H1 (cell line): ENCODE data around the gene CYTL1. TPM values are rescaled to one million over a fixed set of nuclear protein-coding genes. Genes with fewer than 3 reads are reported as not detected.

Experiments
- CTCF ChIA-PET: fragments of 300-600 bp; sonication (Branson Sonifier 250); formaldehyde crosslinking; loops from one replicate; lab custom pipeline; 2021; ENCODE audit not compliant: partially characterized antibody; lab: Charles Lee
- POLR2A ChIA-PET: fragments of 300-600 bp; sonication (Branson Sonifier 250); formaldehyde crosslinking; loops from one replicate; lab custom pipeline; 2021; ENCODE audit warnings: inconsistent platforms; ENCODE audit not compliant: partially characterized antibody; lab: Charles Lee
- DNase-seq, 2 experiments: peaks; one replicate each; pipeline versions ENCODE4 v3.0.0 to v3.0.0-alpha.2; 2010 to 2022; ENCODE audit warnings: low spot score in 2 of 2, low read depth in 1 of 2, mixed read lengths in 1 of 2
- FAIRE-seq: peaks from 2 replicates; lab custom pipeline; 2011; peaks lifted over from hg19 to GRCh38; lab: Jason Lieb, UNC
- H2AFZ ChIP-seq: 2 replicates; pipeline ENCODE4 v1.8.1; 2012; ENCODE audit warnings: low read length, inconsistent platforms
- H2AK5ac ChIP-seq: 2 replicates; pipeline ENCODE4 v1.6.1; 2013; ENCODE audit warnings: low read depth, low read length
- H2BK120ac ChIP-seq: replicated peaks from 2 replicates; pipeline ENCODE3; 2013; ENCODE audit warnings: low read depth, low read length, inconsistent platforms
- H2BK12ac ChIP-seq: 2 replicates; pipeline ENCODE4 v1.6.1; 2013; ENCODE audit warnings: low read depth, low read length
- H2BK15ac ChIP-seq: 2 replicates; pipeline ENCODE4 v1.6.1; 2013; ENCODE audit warnings: low read length
- H2BK20ac ChIP-seq: 2 replicates; pipeline ENCODE4 v1.6.1; 2013; ENCODE audit warnings: low read length
- H2BK5ac ChIP-seq: 2 replicates; pipeline ENCODE4 v1.6.1; 2013; ENCODE audit warnings: low read depth, low read length
- H3K14ac ChIP-seq: 2 replicates; pipeline ENCODE4 v1.6.1; 2013; ENCODE audit warnings: inconsistent platforms; ENCODE audit not compliant: insufficient read length
- H3K18ac ChIP-seq: 2 replicates; pipeline ENCODE4 v1.6.1; 2013; ENCODE audit warnings: low read length; ENCODE audit errors: extremely low read depth
- H3K23ac ChIP-seq: 2 replicates; pipeline ENCODE4 v1.6.1; 2013; ENCODE audit warnings: inconsistent platforms; ENCODE audit not compliant: insufficient read length
- H3K23me2 ChIP-seq: 2 replicates; pipeline ENCODE4 v1.6.1; 2013; ENCODE audit warnings: low read depth, low read length
- H3K27ac ChIP-seq: 2 replicates; pipeline ENCODE4 v1.6.1; 2011; ENCODE audit warnings: low read depth, low read length, inconsistent platforms
- H3K27me3 ChIP-seq, 4 experiments: replicated peaks in 1 of 4; 1 replicate in 1 of 4; 2 replicates in 3 of 4; pipeline versions ENCODE4 v1.6.1 to v1.8.1; 2011 to 2013; ENCODE audit warnings: low read length in 3 of 4, mild to moderate bottlenecking in 3 of 4, inconsistent platforms in 2 of 4, mixed read lengths in 2 of 4, moderate library complexity in 1 of 4; ENCODE audit not compliant: control insufficient read depth in 3 of 4, insufficient read depth in 3 of 4; ENCODE audit errors: extremely low read depth in 1 of 4
- H3K36me3 ChIP-seq, 4 experiments: 2 replicates each; pipeline versions ENCODE4 v1.6.1 to v1.8.1; 2011 to 2013; ENCODE audit warnings: mild to moderate bottlenecking in 4 of 4, low read length in 3 of 4, moderate library complexity in 2 of 4, control low read depth in 1 of 4, inconsistent platforms in 1 of 4; ENCODE audit not compliant: insufficient read depth in 4 of 4, control insufficient read depth in 2 of 4
- H3K4ac ChIP-seq: replicated peaks from 2 replicates; pipeline ENCODE3; 2013; ENCODE audit warnings: low read length, low read depth, mixed read lengths, inconsistent platforms; ENCODE audit not compliant: insufficient read length
- H3K4me1 ChIP-seq, 4 experiments: replicated peaks in 1 of 4; 1 replicate in 1 of 4; 2 replicates in 3 of 4; pipeline versions ENCODE4 v1.6.1 to v1.8.1; 2011 to 2013; ENCODE audit warnings: low read length in 3 of 4, inconsistent platforms in 2 of 4, mixed read lengths in 1 of 4; ENCODE audit not compliant: insufficient read depth in 4 of 4, control insufficient read depth in 3 of 4
- H3K4me2 ChIP-seq, 2 experiments: 2 replicates each; pipeline versions ENCODE4 v1.6.1 to v1.8.1; 2011 to 2013; ENCODE audit warnings: low read depth in 2 of 2, low read length in 2 of 2, control low read depth in 1 of 2, inconsistent platforms in 1 of 2, mild to moderate bottlenecking in 1 of 2; ENCODE audit not compliant: insufficient read depth in 1 of 2
- H3K4me3 ChIP-seq, 4 experiments: fragments of 200-600, 300-600 bp in 1 of 4; sonication (generic), shearing (Covaris generic), sonication (Bioruptor Twin) in 1 of 4; 2 replicates each; pipeline versions ENCODE4 v1.5.1 to v1.8.1; 2011 to 2016; ENCODE audit warnings: low read length in 4 of 4, low read depth in 3 of 4, control low read depth in 2 of 4, inconsistent platforms in 2 of 4, mild to moderate bottlenecking in 2 of 4, mixed read lengths in 1 of 4, moderate library complexity in 1 of 4; ENCODE audit not compliant: insufficient read depth in 2 of 4; ENCODE audit errors: extremely low read depth in 1 of 4
- H3K56ac ChIP-seq: replicated peaks from 2 replicates; pipeline ENCODE3; 2013; ENCODE audit warnings: low read depth, mild to moderate bottlenecking, mixed read lengths, low read length, inconsistent platforms; ENCODE audit not compliant: insufficient read length
- H3K79me1 ChIP-seq: 2 replicates; pipeline ENCODE4 v1.6.1; 2013; ENCODE audit warnings: low read depth, low read length, control low read depth
- H3K79me2 ChIP-seq, 2 experiments: 2 replicates each; pipeline versions ENCODE4 v1.6.1 to v1.8.1; 2012 to 2013; ENCODE audit warnings: low read length in 2 of 2, mild to moderate bottlenecking in 2 of 2, inconsistent platforms in 1 of 2; ENCODE audit not compliant: insufficient read depth in 2 of 2, control insufficient read depth in 1 of 2
- H3K9ac ChIP-seq, 4 experiments: replicated peaks in 1 of 4; 1 replicate in 1 of 4; 2 replicates in 3 of 4; pipeline versions ENCODE4 v1.6.1 to v1.8.1; 2011 to 2013; ENCODE audit warnings: low read depth in 3 of 4, low read length in 3 of 4, control low read depth in 2 of 4, mild to moderate bottlenecking in 2 of 4, moderate library complexity in 2 of 4, inconsistent platforms in 1 of 4; ENCODE audit errors: extremely low read depth in 1 of 4
- H3K9me3 ChIP-seq, 2 experiments: 2 replicates each; pipeline versions ENCODE4 v1.6.1 to v1.8.1; 2012 to 2013; ENCODE audit warnings: mild to moderate bottlenecking in 2 of 2, moderate library complexity in 2 of 2, control low read depth in 1 of 2, inconsistent platforms in 1 of 2, low read depth in 1 of 2, low read length in 1 of 2, mixed read lengths in 1 of 2; ENCODE audit not compliant: insufficient read depth in 2 of 2
- H4K20me1 ChIP-seq, 2 experiments: replicated peaks in 1 of 2; 2 replicates each; pipeline versions ENCODE3 to v1.8.1; 2011 to 2013; ENCODE audit warnings: inconsistent platforms in 2 of 2, low read length in 2 of 2, mild to moderate bottlenecking in 1 of 2; ENCODE audit not compliant: insufficient read depth in 2 of 2, control insufficient read depth in 1 of 2
- H4K5ac ChIP-seq: 2 replicates; pipeline ENCODE4 v1.6.1; 2013; ENCODE audit warnings: low read length, low read depth, mixed read lengths, inconsistent platforms; ENCODE audit not compliant: insufficient read length
- H4K8ac ChIP-seq: 2 replicates; pipeline ENCODE4 v1.8.0; 2013; ENCODE audit warnings: mild to moderate bottlenecking, moderate library complexity, low read length, inconsistent platforms; ENCODE audit not compliant: insufficient read depth; ENCODE audit errors: extremely low read depth
- H4K91ac ChIP-seq: replicated peaks from 2 replicates; pipeline ENCODE3; 2013; ENCODE audit warnings: low read length, mixed read lengths, inconsistent platforms; ENCODE audit not compliant: insufficient read length
- ASH2L ChIP-seq: fragments of 200-600, 300-600 bp; sonication (generic); IDR thresholded peaks from one replicate; pipeline ENCODE4 v1.7.1; 2017; ENCODE audit warnings: low read length
- CHD2 ChIP-seq: IDR thresholded peaks from 2 replicates; pipeline ENCODE4 v1.6.1; 2012; ENCODE audit warnings: low read length, improper control_type of control experiment
- CREB1 ChIP-seq: IDR thresholded peaks from 2 replicates; pipeline ENCODE4 v1.6.1; 2012; ENCODE audit warnings: inconsistent platforms
- EP300 ChIP-seq, 2 experiments: IDR thresholded peaks; 1 replicate in 1 of 2; 2 replicates in 1 of 2; pipeline ENCODE4 v1.6.1; 2011 to 2012; ENCODE audit warnings: low read depth in 2 of 2, low read length in 2 of 2, mild to moderate bottlenecking in 2 of 2, borderline replicate concordance in 1 of 2, inconsistent platforms in 1 of 2, moderate library complexity in 1 of 2
- FOSL1 ChIP-seq: IDR thresholded peaks from 2 replicates; pipeline ENCODE4 v1.6.1; 2011; ENCODE audit warnings: mild to moderate bottlenecking, low read depth, low read length, moderate library complexity; ENCODE audit not compliant: insufficient read depth
- HDAC2 ChIP-seq, 2 experiments: fragments of 300-600 bp in 1 of 2; sonication (generic) in 1 of 2; IDR thresholded peaks; 2 replicates each; pipeline ENCODE4 v1.6.1; 2011 to 2012; ENCODE audit warnings: low read depth in 2 of 2, low read length in 2 of 2, mild to moderate bottlenecking in 2 of 2, moderate library complexity in 2 of 2, borderline replicate concordance in 1 of 2, inconsistent platforms in 1 of 2
- JUN ChIP-seq: IDR thresholded peaks from 2 replicates; pipeline ENCODE4 v1.6.1; 2011; ENCODE audit warnings: low read depth, mild to moderate bottlenecking, improper control_type of control experiment, low read length
- JUND ChIP-seq: IDR thresholded peaks from 2 replicates; pipeline ENCODE4 v1.6.1; 2011; ENCODE audit warnings: mild to moderate bottlenecking, improper control_type of control experiment, low read length
- KDM5A ChIP-seq: fragments of 200-600 bp; IDR thresholded peaks from 2 replicates; pipeline ENCODE4 v1.7.1; 2012; ENCODE audit warnings: mild to moderate bottlenecking, low read length, inconsistent platforms, mixed read lengths
- SIRT6 ChIP-seq: IDR thresholded peaks from one replicate; pipeline ENCODE4 v1.7.1; 2012; ENCODE audit warnings: low read length, inconsistent platforms
- SUZ12 ChIP-seq: fragments of 200-600 bp; sonication (generic); IDR thresholded peaks from 2 replicates; pipeline ENCODE4 v1.6.1; 2012; ENCODE audit warnings: mild to moderate bottlenecking, inconsistent platforms, low read length, moderate library complexity, mixed read lengths
- TAF1 ChIP-seq: IDR thresholded peaks from 2 replicates; pipeline ENCODE4 v1.6.1; 2011; ENCODE audit warnings: mild to moderate bottlenecking, low read depth, low read length
- WGBS, 2 experiments: shearing (Covaris generic) in 1 of 2; methylation state at CpG; one replicate each; pipeline versions ENCODE4 v1.1.6 to v1.1.7; 2013 to 2015; ENCODE audit warnings: low lambda C conversion rate in 2 of 2, mixed read lengths in 2 of 2, inconsistent platforms in 1 of 2, low coverage in 1 of 2, missing lambda C conversion rate in 1 of 2; ENCODE audit not compliant: insufficient replicate concordance in 2 of 2, insufficient coverage in 1 of 2, insufficient read length in 1 of 2; ENCODE audit errors: extremely low coverage in 1 of 2, missing lambda C conversion rate in 1 of 2; 5-methylcytosine and 5-hydroxymethylcytosine counted together
- polyA plus RNA-seq, 7 experiments: library from polyadenylated mRNA; depleted of rRNA in 3 of 7; stranded (reverse) in 5 of 7; unstranded in 2 of 7; fragments of >200 nt in 5 of 7; fragments of 200-250 nt in 2 of 7; gene quantifications; 1 replicate in 5 of 7; 2 replicates in 1 of 7; 4 replicates in 1 of 7; pipeline versions ENCODE4 v1.2.1 to v1.2.3, GENCODE V29; 2011 to 2013; ENCODE audit warnings: missing spikeins in 2 of 7, mixed read lengths in 2 of 7
- total RNA-seq: library from RNA; stranded (reverse); fragmentation: NEBNext Ultra II Directional; extraction: Animal tissue kit (Norgen Biotek cat#: 25700); gene quantifications from 2 replicates; pipeline ENCODE4 v1.2.1, GENCODE V29; 2021
- TF ChIP-seq, protein P1 (sequence below): IDR thresholded peaks from 2 replicates; pipeline ENCODE4 v1.6.1; 2012; ENCODE audit warnings: inconsistent platforms
- TF ChIP-seq, protein P2 (sequence below): IDR thresholded peaks from 2 replicates; pipeline ENCODE4 v1.6.1; 2012; ENCODE audit warnings: inconsistent platforms

Gene CYTL1
- total and polyA plus RNA-seq, 2 of the 8 experiments (the other 6 are each of a cell fraction or from before 2014, with no cell fraction given) = 8.6 to 9.8 TPM

DNA sequence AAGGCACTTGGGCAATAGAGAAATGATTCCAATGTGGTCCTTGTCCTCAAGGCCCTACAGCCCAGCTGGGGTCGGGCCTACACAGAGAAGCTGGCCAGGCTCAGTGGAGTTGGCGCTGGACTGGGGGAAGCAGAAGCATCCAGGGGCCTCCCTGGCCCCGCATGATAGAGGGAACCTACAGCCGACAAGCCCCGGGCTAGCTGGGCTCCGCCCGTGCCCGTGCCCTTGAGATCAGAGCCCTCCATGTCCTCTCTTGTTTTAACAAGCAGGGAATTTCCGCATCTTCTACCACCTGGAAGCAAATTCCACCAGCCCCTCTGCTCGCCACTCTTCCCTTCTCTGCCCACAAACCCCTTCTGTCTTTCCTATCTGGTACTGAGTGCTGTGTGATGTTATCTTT is 31.6 kb downstream of the CYTL1 start:
- no peak overlapping the region for H4K5ac ChIP-seq
- no peak for TF ChIP-seq CHD2
- TF ChIP-seq CREB1 = no peak
- TF ChIP-seq FOSL1 = no peak
- no peak for TF ChIP-seq HDAC2 (IDR thresholded peaks at IDR 0.05; ENCODE audit: borderline replicate concordance in 1 of 2, low read depth in 2 of 2, low read length in 2 of 2)
- no peak for TF ChIP-seq JUND
- TF ChIP-seq KDM5A = no peak
- no peak for TF ChIP-seq EP300 (IDR thresholded peaks at IDR 0.05; ENCODE audit: borderline replicate concordance in 1 of 2, low read depth in 2 of 2, low read length in 2 of 2)
- no peak for TF ChIP-seq TAF1
- TF ChIP-seq JUN = no peak
- no peak for TF ChIP-seq ASH2L
- TF ChIP-seq SUZ12 = no peak
- TF ChIP-seq, protein P1, sequence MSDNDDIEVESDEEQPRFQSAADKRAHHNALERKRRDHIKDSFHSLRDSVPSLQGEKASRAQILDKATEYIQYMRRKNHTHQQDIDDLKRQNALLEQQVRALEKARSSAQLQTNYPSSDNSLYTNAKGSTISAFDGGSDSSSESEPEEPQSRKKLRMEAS = no peak
- TF ChIP-seq, protein P2, sequence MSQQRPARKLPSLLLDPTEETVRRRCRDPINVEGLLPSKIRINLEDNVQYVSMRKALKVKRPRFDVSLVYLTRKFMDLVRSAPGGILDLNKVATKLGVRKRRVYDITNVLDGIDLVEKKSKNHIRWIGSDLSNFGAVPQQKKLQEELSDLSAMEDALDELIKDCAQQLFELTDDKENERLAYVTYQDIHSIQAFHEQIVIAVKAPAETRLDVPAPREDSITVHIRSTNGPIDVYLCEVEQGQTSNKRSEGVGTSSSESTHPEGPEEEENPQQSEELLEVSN = no peak
- TF ChIP-seq SIRT6 = no peak

More for the DNA sequence above, 31.6 kb downstream of the CYTL1 start:
- no peak for DNase-seq
- Histone ChIP-seq H2BK12ac (no peak overlapping the region), H2BK5ac (no peak overlapping the region), H3K14ac (no peak overlapping the region), H4K20me1 (no peaks in the 10 kb centered on the region), H3K79me1 (no peaks in the 10 kb centered on the region), H3K9ac (no peak overlapping the region), H2AK5ac (no peak overlapping the region), H3K27me3 (no peaks in the 10 kb centered on the region), H2AFZ (no peak overlapping the region), H3K27ac (no peak overlapping the region), H3K18ac (no peak overlapping the region), H3K79me2 (no peaks in the 10 kb centered on the region), H3K4me1 (0 out of 7 replicates have a peak, but pooled peaks cover 0 to 5% (median 0%) of the 10 kb centered on the region in 4 experiments), H3K4me3 (no peak overlapping the region), H2BK20ac (no peak overlapping the region), H3K23me2 (peaks cover 2% of the 10 kb centered on the region; the same call in 1 of the 2 replicates), H4K91ac (no peak overlapping the region), H3K4ac (no peak overlapping the region), H2BK15ac (no peak overlapping the region), H3K4me2 (no peak overlapping the region), H3K36me3 (no peaks in the 10 kb centered on the region), H4K8ac (no peak overlapping the region), H3K9me3 (no peaks in the 10 kb centered on the region), H3K56ac (no peak overlapping the region), H3K23ac (no peak overlapping the region), H2BK120ac (no peak overlapping the region)
- CTCF ChIA-PET = interaction anchor here (0.8 kb wide), 1 partner anchor 757 kb away, joined by 3 read pairs; no protein-coding TSS in a partner anchor
- 90% methylated on average over 10 of the region's 10 CpGs; no CpG with 5 or more reads in 1 of the 2 experiments for whole genome bisulfite sequencing, 2 experiments
- POLR2A ChIA-PET = interaction anchor here (0.7 kb wide), 1 partner anchor 203 kb away, joined by 3 read pairs; no protein-coding TSS in a partner anchor
- no peak for FAIRE-seq
